Measurements from ENCODE around the gene IQCB1. TPM values are rescaled to one million over a fixed set of nuclear protein-coding genes. Genes with fewer than 3 reads are reported as not detected.

Gene IQCB1
- total RNA-seq, result 10 to 100 TPM in 4 of 6 donors, 1 to 10 TPM in 2; 9.0 to 12.2 (median 10.6) TPM
- 10 to 100 TPM; 12.5 to 18.3 TPM for polyA plus RNA-seq

GRCh38 chr3:121834671-121835464, at the start of gene IQCB1, which contains the start of gene EAF2:
Gene IQCB1 (minus strand): TSS chr3:121835060. CDS start chr3:121828960, 6,100 bp downstream.
Gene EAF2 (plus strand): TSS chr3:121835209. CDS start chr3:121835286, 77 bp downstream.
- Histone ChIP-seq H3K9me3 (no peaks in the 10 kb centered on the region), H3K4me1 (peaks cover 4 to 20% (median 5%) of the 10 kb centered on the region in 3 donors), H3K27ac (peak within 1 kb of the TSS; percentile 61 to 82 (median 71)), H3K36me3 (no peaks in the 10 kb centered on the region), H3K27me3 (no peaks in the 10 kb centered on the region), H3K4me3 (peak within 1 kb of the TSS; percentile 43 to 86 (median 77))
- DNase-seq (peak; percentile 96 to 99 (median 97)), FAIRE-seq (peak; percentile 94), ATAC-seq (peak; percentile 99 to 100 (median 100))
- TF ChIP-seq CTCF (IDR thresholded peaks at IDR 0.05), result no peak
- intact Hi-C loops (cut with DNase I), result no loop called here
- WGBS, 2 donors, result 0% methylated on average over 54 of the region's 54 CpGs

GRCh38 chr3:121883507-121883906, 48.6 kb upstream of the IQCB1 start:
- peak in 3 of 4 donors; percentile 12 to 35 (median 19) for TF ChIP-seq CTCF (IDR thresholded peaks at IDR 0.05)
- no peak overlapping the region for H3K4me3 ChIP-seq
- ATAC-seq (peak in 2 of 4 donors; percentile 56 to 79), DNase-seq (no peak), FAIRE-seq (no peak)
- no peaks in the 10 kb centered on the region for H3K27me3 ChIP-seq
- no peaks in the 10 kb centered on the region for H3K36me3 ChIP-seq
- no peaks in the 10 kb centered on the region for H3K9me3 ChIP-seq
- intact Hi-C loops (cut with DNase I), result loop anchor here in 1 of 3 donors (10.0 kb wide), 1 partner anchor 111 kb away; no protein-coding TSS in a partner anchor
- peaks cover 0 to 7% (median 0%) of the 10 kb centered on the region in 3 donors for H3K4me1 ChIP-seq
- no peak overlapping the region for H3K27ac ChIP-seq
- 15 to 26% methylated on average over 1 of the region's 1 CpG for WGBS, 2 donors

GRCh38 chr3:121878411-121878810, 43.6 kb upstream of the IQCB1 start:
- Histone ChIP-seq H3K36me3 (peaks cover 0 to 4% (median 0%) of the 10 kb centered on the region in 3 donors), H3K27me3 (no peaks in the 10 kb centered on the region), H3K9me3 (no peaks in the 10 kb centered on the region), H3K4me1 (no peaks in the 10 kb centered on the region), H3K27ac (no peak overlapping the region), H3K4me3 (no peak overlapping the region)
- 88 to 90% methylated on average over 1 of the region's 1 CpG for WGBS, 2 donors
- no peak for ATAC-seq
- FAIRE-seq, result no peak
- no peak for DNase-seq
- TF ChIP-seq CTCF (IDR thresholded peaks at IDR 0.05), result no peak
- intact Hi-C loops (cut with DNase I), result no loop called here

- intact Hi-C loops (cut with DNase I), result no loop called here
- WGBS, 2 donors, result 61 to 84% methylated on average over 1 of the region's 1 CpG
- no peak for ATAC-seq
These were observed 36.6 kb upstream of the IQCB1 start for GRCh38 chr3:121871430-121871829.

More at GRCh38 chr3:121871430-121871829, 36.6 kb upstream of the IQCB1 start:
- H3K9me3 ChIP-seq, result no peaks in the 10 kb centered on the region
- H3K4me3 ChIP-seq, result no peak overlapping the region
- no peak for TF ChIP-seq CTCF (IDR thresholded peaks at IDR 0.05)
- no peaks in the 10 kb centered on the region for H3K27me3 ChIP-seq
- DNase-seq (no peak), FAIRE-seq (no peak)
- H3K4me1 ChIP-seq, result no peaks in the 10 kb centered on the region
- no peak overlapping the region for H3K27ac ChIP-seq
- peaks cover 0 to 8% (median 0%) of the 10 kb centered on the region in 3 donors for H3K36me3 ChIP-seq

Data from pancreas (tissue), 10 donors.